Left lung (tissue), 10 donors: ENCODE measurements around the gene ECI1. TPM values are rescaled to one million over a fixed set of nuclear protein-coding genes. Genes with fewer than 3 reads are reported as not detected.

ENCODE experiments used
- ATAC-seq: fragments of 200-7000 bp; cut with Tn5 transposase; one replicate; pipeline ENCODE4 v1.9.1; 2020; ENCODE audit warnings: moderate library complexity
- DNase-seq, 4 donors: peaks; one replicate each; pipeline ENCODE4 v3.0.0-alpha.2; 2013 to 2020
- H3K27ac ChIP-seq, 2 donors: fragments of 200-600 bp; sonication (generic) in 1 of 2; one replicate each; pipeline versions ENCODE4 v1.5.0 to v1.8.0; 2020 to 2021
- H3K27me3 ChIP-seq, 2 donors: fragments of 200-600 bp; sonication (generic) in 1 of 2; one replicate each; pipeline versions ENCODE4 v1.5.0 to v1.8.0; 2020 to 2021
- H3K36me3 ChIP-seq, 2 donors: fragments of 200-600 bp; sonication (generic) in 1 of 2; one replicate each; pipeline versions ENCODE4 v1.5.0 to v1.8.0; 2020 to 2021
- H3K4me1 ChIP-seq, 2 donors: fragments of 200-600 bp; one replicate each; pipeline ENCODE4 v1.8.0; 2021
- H3K4me3 ChIP-seq, 2 donors: fragments of 200-600 bp; sonication (generic) in 1 of 2; one replicate each; pipeline versions ENCODE4 v1.5.0 to v1.8.0; 2020 to 2021; ENCODE audit warnings: mild to moderate bottlenecking in 1 of 2
- H3K9me3 ChIP-seq, 2 donors: fragments of 200-600 bp; sonication (generic) in 1 of 2; one replicate each; pipeline versions ENCODE4 v1.5.0 to v1.8.0; 2020 to 2021
- CTCF ChIP-seq, 2 donors: fragments of 200-600 bp; sonication (generic) in 1 of 2; IDR thresholded peaks; one replicate each; pipeline versions ENCODE4 v1.5.0 to v1.8.0; 2021; ENCODE audit warnings: antibody characterized with exemption in 2 of 2
- intact Hi-C, 2 donors: fragments of 100-400 bp; cut with DNase I; formaldehyde crosslinking; loops; one replicate each; pipeline versions ENCODE4 v1.11.2 to v1.14.2; 2022
- polyA plus RNA-seq, 6 donors: library from polyadenylated mRNA; unstranded; fragments of 120-200 nt; gene quantifications; one replicate each; pipeline ENCODE4 v1.2.1, GENCODE V29; 2013; ENCODE audit not compliant: insufficient read length in 6 of 6
- total RNA-seq, 2 donors: library from RNA; stranded (reverse); fragmentation: NEBNext Ultra II Directional; extraction: Animal tissue kit (Norgen Biotek cat#: 25700); gene quantifications; one replicate each; pipeline ENCODE4 v1.2.1, GENCODE V29; 2021
- donor health status: DM: no; HTN: yes; CAD: no.
- donor health status: DM: no; HTN: no; CAD: no.

Gene ECI1
- total and polyA plus RNA-seq, 8 donors = 41.8 to 63.5 (median 51.2) TPM

DNA sequence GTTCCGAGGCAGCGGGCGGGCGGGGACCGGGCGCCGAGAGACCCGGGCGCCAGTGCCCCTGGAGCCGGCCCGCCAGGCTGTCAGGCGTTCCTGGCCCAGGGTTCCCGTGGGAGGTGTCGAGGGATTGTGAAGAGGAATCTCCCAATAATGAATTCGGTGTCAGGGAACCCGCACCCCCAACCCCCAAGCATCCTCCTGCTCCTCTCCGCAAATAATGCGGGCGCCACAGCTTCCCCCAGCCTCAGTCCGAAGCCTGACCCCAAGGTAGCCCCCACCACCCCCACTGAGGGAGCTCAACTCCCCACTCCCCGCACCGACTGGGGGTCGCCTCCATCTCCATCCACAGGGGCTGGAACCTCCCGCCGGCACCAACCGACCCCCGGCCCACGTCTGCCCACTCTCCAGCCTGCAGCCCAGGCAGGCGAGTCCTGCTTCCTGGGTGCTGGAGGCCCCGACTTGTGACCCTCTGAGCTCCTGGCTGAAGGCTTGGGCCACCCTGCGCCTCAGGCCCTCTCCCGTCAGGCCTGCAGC is 54.3 kb downstream of the ECI1 start:
- no peaks in the 10 kb centered on the region for H3K36me3 ChIP-seq
- H3K4me1 ChIP-seq = peaks cover 0 to 20% of the 10 kb centered on the region in 2 donors
- H3K9me3 ChIP-seq = no peaks in the 10 kb centered on the region
- peaks cover 29 to 67% of the 10 kb centered on the region in 2 donors for H3K27me3 ChIP-seq
- DNase-seq (no peak), ATAC-seq (no peak)
- no peak for TF ChIP-seq CTCF (IDR thresholded peaks at IDR 0.05)
- intact Hi-C loops = no loop called here
- H3K27ac ChIP-seq = no peak overlapping the region
- no peak overlapping the region for H3K4me3 ChIP-seq

DNA sequence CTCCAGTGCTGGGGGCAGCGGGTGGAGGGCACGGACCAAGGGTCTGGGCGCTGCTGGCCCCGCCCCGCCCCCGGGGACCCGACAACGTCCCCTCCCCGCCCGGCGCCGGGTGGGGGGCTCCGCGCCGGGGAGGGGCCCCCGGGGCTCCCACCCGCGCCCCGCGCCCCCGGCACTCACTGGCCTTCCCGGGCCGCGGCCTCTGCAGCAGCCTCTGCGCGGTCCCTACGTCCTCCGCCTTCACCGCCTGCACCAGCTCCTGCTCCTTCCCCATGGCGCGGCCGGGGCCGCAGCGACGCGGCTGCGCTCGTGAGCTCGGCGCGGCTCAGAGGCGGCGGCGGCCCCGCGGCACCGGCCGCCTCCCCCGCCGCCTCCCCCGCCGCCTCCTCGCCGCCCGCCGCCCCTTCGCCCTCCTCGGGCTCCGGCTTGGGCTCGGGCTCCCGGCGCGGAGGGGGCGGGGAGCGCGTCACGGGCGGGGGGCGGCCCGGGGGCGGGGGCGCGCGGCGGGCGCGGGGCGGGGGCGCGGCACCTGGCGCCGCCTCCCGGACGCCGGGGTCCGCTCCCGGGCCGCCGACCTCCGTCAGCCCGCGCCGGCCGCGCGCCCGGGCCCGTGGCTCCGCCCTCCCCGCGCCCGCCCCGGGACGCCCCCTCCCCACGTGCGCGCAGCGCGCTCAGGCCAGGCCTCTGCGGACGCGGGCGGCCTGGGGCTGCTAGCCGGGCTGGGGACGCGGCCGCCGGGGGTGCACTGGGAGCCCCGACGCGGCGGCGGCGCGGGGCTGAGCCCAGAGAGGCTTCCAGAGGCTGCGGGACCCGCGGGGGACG is 55.0 kb downstream of the ECI1 start, which contains the start of gene CASKIN1:
Gene CASKIN1, minus strand, starts transcription at position 444 of the 819 bp plus-strand sequence. Its CDS starts 173 bp downstream, at position 271.
- peaks cover 0 to 20% of the 10 kb centered on the region in 2 donors for H3K4me1 ChIP-seq
- no peak within 1 kb of the TSS for H3K27ac ChIP-seq
- H3K27me3 ChIP-seq = peaks cover 29 to 67% of the 10 kb centered on the region in 2 donors
- H3K36me3 ChIP-seq = no peaks in the 10 kb centered on the region
- H3K4me3 ChIP-seq = peak within 1 kb of the TSS in 1 of 2 donors; percentile 19
- intact Hi-C loops = no loop called here
- TF ChIP-seq CTCF (IDR thresholded peaks at IDR 0.05) = no peak
- no peaks in the 10 kb centered on the region for H3K9me3 ChIP-seq
- peak in 1 of 4 donors; percentile 19 for DNase-seq
- ATAC-seq = no peak

- Histone ChIP-seq H3K4me1 (peaks cover 0 to 20% of the 10 kb centered on the region in 2 donors), H3K4me3 (peak overlapping the region in 1 of 2 donors; percentile 19), H3K27me3 (peaks cover 29 to 67% of the 10 kb centered on the region in 2 donors), H3K27ac (no peak overlapping the region), H3K36me3 (no peaks in the 10 kb centered on the region), H3K9me3 (no peaks in the 10 kb centered on the region)
- TF ChIP-seq CTCF (IDR thresholded peaks at IDR 0.05) = no peak
- ATAC-seq (peak; percentile 18), DNase-seq (no peak)
- intact Hi-C loops = no loop called here
These were observed 55.8 kb downstream of the ECI1 start for GRCh38 chr16:2195322-2196161.

- peak; percentile 41 to 54 for TF ChIP-seq CTCF (IDR thresholded peaks at IDR 0.05)
These were observed 56.5 kb downstream of the ECI1 start for GRCh38 chr16:2194852-2195321.

More at GRCh38 chr16:2194852-2195321, 56.5 kb downstream of the ECI1 start:
- Histone ChIP-seq H3K9me3 (no peaks in the 10 kb centered on the region), H3K27me3 (peaks cover 29 to 64% of the 10 kb centered on the region in 2 donors), H3K36me3 (no peaks in the 10 kb centered on the region), H3K4me3 (no peak overlapping the region), H3K27ac (no peak overlapping the region), H3K4me1 (peaks cover 0 to 20% of the 10 kb centered on the region in 2 donors)
- ATAC-seq (peak; percentile 90), DNase-seq (peak in 1 of 4 donors; percentile 45)
- intact Hi-C loops = no loop called here
